Loucy (cell line): Measurements from ENCODE around the gene FBXL13.

ENCODE experiments used
- H2AFZ ChIP-seq: fragments of 200-600 bp; sonication (generic); 2 replicates; pipeline ENCODE4 v1.6.0; 2016; ENCODE audit warnings: antibody characterized with exemption, mild to moderate bottlenecking, low read length, moderate library complexity
- H3F3A ChIP-seq: fragments of 200-600 bp; 2 replicates; pipeline ENCODE4 v1.6.0; 2016; ENCODE audit warnings: antibody characterized with exemption, low read depth, mild to moderate bottlenecking
- H3K27me3 ChIP-seq: fragments of 200-600 bp; sonication (generic); 2 replicates; pipeline ENCODE4 v1.6.1; 2014; ENCODE audit warnings: low read length, mild to moderate bottlenecking; ENCODE audit not compliant: insufficient read depth, poor library complexity, severe bottlenecking
- H3K36me3 ChIP-seq: fragments of 200-600 bp; sonication (generic); 2 replicates; pipeline ENCODE4 v1.6.1; 2016; ENCODE audit warnings: low read length; ENCODE audit not compliant: insufficient read depth
- H3K4me1 ChIP-seq: fragments of 200-600 bp; sonication (generic); 2 replicates; pipeline ENCODE4 v1.5.1; 2014; ENCODE audit warnings: low read length, mild to moderate bottlenecking; ENCODE audit not compliant: insufficient read depth, poor library complexity, severe bottlenecking
- H3K4me2 ChIP-seq: fragments of 200-600 bp; sonication (generic); 2 replicates; pipeline ENCODE4 v1.6.0; 2014; ENCODE audit warnings: antibody characterized with exemption, low read length, low read depth, mild to moderate bottlenecking; ENCODE audit not compliant: poor library complexity, severe bottlenecking
- H3K4me3 ChIP-seq: fragments of 200-600 bp; sonication (generic); 2 replicates; pipeline ENCODE4 v1.5.1; 2014; ENCODE audit warnings: low read length, mild to moderate bottlenecking, mixed read lengths; ENCODE audit not compliant: poor library complexity, severe bottlenecking
- H3K79me2 ChIP-seq: fragments of 200-600 bp; sonication (generic); 2 replicates; pipeline ENCODE4 v1.6.1; 2014; ENCODE audit warnings: low read length; ENCODE audit not compliant: insufficient read depth
- H3K9ac ChIP-seq: fragments of 200-600 bp; sonication (generic); 2 replicates; pipeline ENCODE4 v1.6.0; 2014; ENCODE audit warnings: mild to moderate bottlenecking, low read depth, low read length, moderate library complexity; ENCODE audit not compliant: poor library complexity, severe bottlenecking
- H3K9me2 ChIP-seq: fragments of 200-600 bp; sonication (generic); replicated peaks from 2 replicates; pipeline ENCODE4 v1.6.1; 2016; ENCODE audit warnings: low read depth, low read length, mixed read lengths
- H3K9me3 ChIP-seq: fragments of 200-600 bp; sonication (generic); 2 replicates; pipeline ENCODE4 v1.6.1; 2014; ENCODE audit warnings: mild to moderate bottlenecking, antibody characterized with exemption, low read length, low read depth; ENCODE audit not compliant: insufficient read depth
- H4K20me1 ChIP-seq: fragments of 200-600 bp; sonication (generic); 2 replicates; pipeline ENCODE4 v1.6.0; 2014; ENCODE audit warnings: antibody characterized with exemption, low read length, mild to moderate bottlenecking; ENCODE audit not compliant: insufficient read depth, poor library complexity, severe bottlenecking
- EZH2phosphoT487 ChIP-seq: fragments of 200-600 bp; IDR thresholded peaks from 2 replicates; pipeline ENCODE4 v1.6.1; 2018; ENCODE audit warnings: antibody characterized with exemption, mild to moderate bottlenecking, moderate library complexity, borderline replicate concordance
- TF ChIP-seq, protein P1 (sequence below): fragments of 200-600 bp; sonication (generic); conservative IDR thresholded peaks from 2 replicates; pipeline ENCODE4 v1.5.1; 2014; ENCODE audit warnings: mild to moderate bottlenecking, antibody characterized with exemption, low read length

Gene FBXL13

DNA sequence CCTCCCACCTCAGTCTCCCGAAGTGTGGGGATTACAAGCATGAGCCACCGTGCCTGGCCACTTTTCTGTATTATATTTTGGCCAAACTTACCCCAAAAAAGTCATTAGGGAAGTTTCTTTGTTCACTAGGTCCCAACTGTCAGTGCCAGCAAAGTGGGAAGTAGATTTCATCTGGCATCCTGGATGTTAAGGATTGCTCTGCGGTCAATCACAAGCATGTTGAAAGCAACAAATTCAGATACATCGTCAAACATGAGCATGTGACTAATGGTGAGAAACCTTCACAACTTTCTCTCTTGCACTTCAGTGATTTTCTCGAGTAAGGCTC is 176.1 kb downstream of the FBXL13 start:
- H3K4me3 ChIP-seq: no peak overlapping the region
- H3K4me2 ChIP-seq: no peak overlapping the region
- H3K4me1 ChIP-seq: no peaks in the 10 kb centered on the region
- H2AFZ ChIP-seq: no peak overlapping the region
- H3K9me3 ChIP-seq: no peaks in the 10 kb centered on the region
- H3F3A ChIP-seq: no peaks in the 10 kb centered on the region
- H3K9me2 ChIP-seq: no peaks in the 10 kb centered on the region
- no peaks in the 10 kb centered on the region for H4K20me1 ChIP-seq
- no peak overlapping the region for H3K9ac ChIP-seq
- TF ChIP-seq, protein P1, sequence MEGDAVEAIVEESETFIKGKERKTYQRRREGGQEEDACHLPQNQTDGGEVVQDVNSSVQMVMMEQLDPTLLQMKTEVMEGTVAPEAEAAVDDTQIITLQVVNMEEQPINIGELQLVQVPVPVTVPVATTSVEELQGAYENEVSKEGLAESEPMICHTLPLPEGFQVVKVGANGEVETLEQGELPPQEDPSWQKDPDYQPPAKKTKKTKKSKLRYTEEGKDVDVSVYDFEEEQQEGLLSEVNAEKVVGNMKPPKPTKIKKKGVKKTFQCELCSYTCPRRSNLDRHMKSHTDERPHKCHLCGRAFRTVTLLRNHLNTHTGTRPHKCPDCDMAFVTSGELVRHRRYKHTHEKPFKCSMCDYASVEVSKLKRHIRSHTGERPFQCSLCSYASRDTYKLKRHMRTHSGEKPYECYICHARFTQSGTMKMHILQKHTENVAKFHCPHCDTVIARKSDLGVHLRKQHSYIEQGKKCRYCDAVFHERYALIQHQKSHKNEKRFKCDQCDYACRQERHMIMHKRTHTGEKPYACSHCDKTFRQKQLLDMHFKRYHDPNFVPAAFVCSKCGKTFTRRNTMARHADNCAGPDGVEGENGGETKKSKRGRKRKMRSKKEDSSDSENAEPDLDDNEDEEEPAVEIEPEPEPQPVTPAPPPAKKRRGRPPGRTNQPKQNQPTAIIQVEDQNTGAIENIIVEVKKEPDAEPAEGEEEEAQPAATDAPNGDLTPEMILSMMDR: no peak
- no peak for TF ChIP-seq EZH2phosphoT487
- no peaks in the 10 kb centered on the region for H3K36me3 ChIP-seq
- H3K27me3 ChIP-seq: no peaks in the 10 kb centered on the region
- H3K79me2 ChIP-seq: no peaks in the 10 kb centered on the region

DNA sequence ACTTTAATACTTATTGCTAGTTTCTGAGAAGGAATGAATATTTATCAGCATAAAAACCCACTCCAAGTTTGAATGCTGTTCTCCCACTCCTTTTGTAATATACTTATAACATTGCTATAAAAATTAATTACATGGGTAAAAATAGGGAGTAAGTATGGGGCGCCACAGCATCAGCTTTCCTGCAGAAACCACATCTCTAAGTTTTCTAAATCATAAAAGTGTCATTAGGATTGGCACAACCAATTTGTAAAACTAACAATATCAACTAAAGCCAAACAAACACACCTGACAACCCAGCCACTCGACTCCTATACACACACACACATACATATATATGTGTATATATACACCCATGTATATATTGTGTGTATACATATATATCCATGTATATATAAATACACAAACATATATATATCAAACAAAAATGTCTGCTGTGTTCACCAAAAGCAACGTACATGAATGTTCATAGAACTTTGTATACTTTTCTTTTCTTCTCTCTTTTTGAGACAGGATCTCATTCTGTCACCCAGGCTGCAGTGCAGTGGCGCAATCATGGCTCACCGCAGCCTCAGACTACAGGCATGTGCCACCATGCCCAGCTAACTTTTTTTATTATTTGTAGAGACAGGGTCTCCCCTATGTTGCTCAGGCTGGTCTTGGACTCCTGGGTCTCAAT is 176.6 kb downstream of the FBXL13 start:
- Histone ChIP-seq H3K4me2 (no peak overlapping the region), H3K9me3 (no peaks in the 10 kb centered on the region)

DNA sequence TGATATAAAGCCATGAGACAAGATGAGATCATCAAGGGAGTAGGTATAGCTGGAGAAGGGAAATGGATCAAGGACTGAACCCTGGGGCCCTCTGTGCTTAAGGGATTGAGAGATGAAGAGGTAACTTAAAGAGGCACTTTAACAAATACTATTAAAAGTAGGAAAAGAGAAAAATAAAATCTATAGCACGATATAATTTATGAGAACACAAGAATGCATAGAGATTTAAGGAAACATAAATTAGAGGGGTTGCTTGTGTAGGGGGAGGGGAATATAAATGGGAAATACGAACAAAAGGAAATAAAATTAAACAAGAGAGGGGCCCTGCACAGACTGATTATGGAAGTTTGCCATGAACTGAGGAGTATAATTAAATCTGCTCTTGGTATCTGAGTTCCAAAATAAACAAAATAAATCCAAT is 177.4 kb downstream of the FBXL13 start:
- Histone ChIP-seq H3K4me2 (no peak overlapping the region), H3K4me1 (no peaks in the 10 kb centered on the region), H3F3A (no peaks in the 10 kb centered on the region), H3K36me3 (no peaks in the 10 kb centered on the region), H3K9me2 (no peaks in the 10 kb centered on the region), H3K9me3 (no peaks in the 10 kb centered on the region), H4K20me1 (no peaks in the 10 kb centered on the region), H3K4me3 (no peak overlapping the region), H3K9ac (no peak overlapping the region), H3K27me3 (no peaks in the 10 kb centered on the region), H3K79me2 (no peaks in the 10 kb centered on the region), H2AFZ (no peak overlapping the region)
- TF ChIP-seq, protein P1: no peak
- no peak for TF ChIP-seq EZH2phosphoT487

More for the DNA sequence above, 176.6 kb downstream of the FBXL13 start:
- no peaks in the 10 kb centered on the region for H3K36me3 ChIP-seq
- no peak for TF ChIP-seq EZH2phosphoT487
- TF ChIP-seq, protein P1: no peak
- no peaks in the 10 kb centered on the region for H3K9me2 ChIP-seq
- no peaks in the 10 kb centered on the region for H3K27me3 ChIP-seq
- no peak overlapping the region for H3K4me3 ChIP-seq
- H3K79me2 ChIP-seq: no peaks in the 10 kb centered on the region
- no peaks in the 10 kb centered on the region for H3F3A ChIP-seq
- H4K20me1 ChIP-seq: no peaks in the 10 kb centered on the region
- H3K4me1 ChIP-seq: no peaks in the 10 kb centered on the region
- no peak overlapping the region for H2AFZ ChIP-seq
- no peak overlapping the region for H3K9ac ChIP-seq
